CD8-positive, alpha-beta memory T cell (primary cell): ENCODE data around the gene CYBB. TPM values are rescaled to one million over a fixed set of nuclear protein-coding genes. Genes with fewer than 3 reads are reported as not detected.

ENCODE experiments used
- CTCF ChIA-PET: fragments of 350-600 bp; sonication (Branson Sonifier 250); formaldehyde crosslinking; loops from one replicate; lab custom pipeline; 2021; ENCODE audit warnings: antibody characterized with exemption; lab: Charles Lee
- POLR2A ChIA-PET: fragments of 350-600 bp; sonication (Branson Sonifier 250); formaldehyde crosslinking; loops from one replicate; lab custom pipeline; 2021; ENCODE audit warnings: antibody characterized with exemption; lab: Charles Lee
- DNase-seq, 5 donors: peaks; one replicate each; pipeline versions ENCODE4 v3.0.0 to v3.0.0-alpha.2; 2020 to 2022; ENCODE audit warnings: mixed read lengths in 1 of 5
- H3K27ac ChIP-seq: one replicate; pipeline ENCODE4 v1.7.0; 2013; ENCODE audit warnings: low read depth, mild to moderate bottlenecking, low read length, moderate library complexity
- H3K27me3 ChIP-seq: 2 replicates; pipeline ENCODE4 v1.7.0; 2013; ENCODE audit warnings: low read length, mild to moderate bottlenecking; ENCODE audit not compliant: insufficient read depth, poor library complexity, severe bottlenecking
- H3K36me3 ChIP-seq: 2 replicates; pipeline ENCODE4 v1.7.0; 2013; ENCODE audit warnings: mild to moderate bottlenecking, low read length, moderate library complexity; ENCODE audit not compliant: insufficient read depth
- H3K4me1 ChIP-seq: 2 replicates; pipeline ENCODE4 v1.7.0; 2013; ENCODE audit warnings: mild to moderate bottlenecking, low read length, moderate library complexity; ENCODE audit not compliant: insufficient read depth
- H3K4me3 ChIP-seq: 2 replicates; pipeline ENCODE4 v1.7.0; 2013; ENCODE audit warnings: mild to moderate bottlenecking, low read length
- H3K9me3 ChIP-seq: 2 replicates; pipeline ENCODE4 v1.7.0; 2013; ENCODE audit warnings: mild to moderate bottlenecking, low read length
- H3K27ac Mint-ChIP-seq, 8 donors: one replicate each; pipeline ENCODE4 v1.8.0; 2020 to 2021; ENCODE audit warnings: mixed read lengths in 8 of 8, mild to moderate bottlenecking in 6 of 8, inconsistent platforms in 3 of 8, moderate library complexity in 3 of 8
- H3K27me3 Mint-ChIP-seq, 2 donors: one replicate each; pipeline ENCODE4 v1.8.0; 2020 to 2021; ENCODE audit warnings: mixed read lengths in 2 of 2, mild to moderate bottlenecking in 1 of 2, moderate library complexity in 1 of 2
- H3K36me3 Mint-ChIP-seq, 3 donors: one replicate each; pipeline ENCODE4 v1.8.0; 2020 to 2021; ENCODE audit warnings: mixed read lengths in 3 of 3, inconsistent platforms in 1 of 3, mild to moderate bottlenecking in 1 of 3
- H3K4me1 Mint-ChIP-seq, 3 donors: one replicate each; pipeline ENCODE4 v1.8.0; 2020 to 2021; ENCODE audit warnings: mixed read lengths in 3 of 3, inconsistent platforms in 1 of 3, mild to moderate bottlenecking in 1 of 3
- H3K4me3 Mint-ChIP-seq, 7 donors: one replicate each; pipeline ENCODE4 v1.8.0; 2020 to 2021; ENCODE audit warnings: mixed read lengths in 7 of 7, mild to moderate bottlenecking in 6 of 7, moderate library complexity in 4 of 7, inconsistent platforms in 2 of 7
- H3K9me3 Mint-ChIP-seq, 5 donors: one replicate each; pipeline ENCODE4 v1.8.0; 2020 to 2022; ENCODE audit warnings: mixed read lengths in 5 of 5, mild to moderate bottlenecking in 3 of 5, moderate library complexity in 2 of 5, inconsistent platforms in 1 of 5
- polyA plus RNA-seq: library from polyadenylated mRNA; unstranded; fragments of 300-500 nt; fragmentation: Illumina TruSeq; gene quantifications from one replicate; pipeline ENCODE4 v1.2.3, GENCODE V29; 2021
- total RNA-seq, 2 experiments: library from RNA; stranded (reverse); gene quantifications; one replicate each; pipeline ENCODE4 v1.2.3, GENCODE V29; 2021

Gene CYBB
- total and polyA plus RNA-seq, 3 experiments from 2014 or later, result 3.0 to 3.7 TPM; not detected in 1

DNA sequence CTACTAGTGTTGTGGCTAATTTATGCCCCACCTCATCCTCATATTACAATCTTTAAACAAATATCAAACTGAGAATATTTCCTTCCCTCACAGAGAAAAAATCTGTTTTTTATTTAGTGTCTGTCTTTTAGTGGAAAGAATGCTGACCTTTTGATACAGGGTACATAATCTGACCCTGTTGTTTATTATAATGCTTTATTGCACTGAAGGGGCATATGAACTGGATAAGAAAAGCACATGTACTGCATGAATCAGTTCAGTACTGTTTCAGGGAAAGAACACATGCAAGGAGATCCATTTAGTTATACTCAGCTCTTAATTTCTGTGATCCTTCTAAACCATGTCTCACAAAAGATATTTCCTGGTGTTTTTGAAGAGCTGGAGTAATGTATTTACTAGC is 83.0 kb downstream of the CYBB start:
- peaks cover 6 to 10% (median 9%) of the 10 kb centered on the region in 3 donors for H3K4me1 Mint-ChIP-seq
- H3K4me3 Mint-ChIP-seq, result no peak overlapping the region
- no peak overlapping the region for H3K4me3 ChIP-seq
- no peak overlapping the region for H3K27ac Mint-ChIP-seq
- H3K27ac ChIP-seq, result no peak overlapping the region
- H3K4me1 ChIP-seq, result no peaks in the 10 kb centered on the region
- peaks cover 0 to 6% (median 0%) of the 10 kb centered on the region in 3 donors for H3K36me3 Mint-ChIP-seq
- no peaks in the 10 kb centered on the region for H3K9me3 ChIP-seq
- ChIA-PET POLR2A (no interaction called here), CTCF (no interaction called here)
- H3K27me3 Mint-ChIP-seq, result peaks cover 6 to 28% of the 10 kb centered on the region in 2 donors
- H3K27me3 ChIP-seq, result no peaks in the 10 kb centered on the region
- no peaks in the 10 kb centered on the region for H3K36me3 ChIP-seq
- no peak for DNase-seq
- H3K9me3 Mint-ChIP-seq, result peaks cover 0 to 4% (median 0%) of the 10 kb centered on the region in 5 donors

Other genes with a start within 250 kb of the CYBB start
- under 1 TPM; 0.48 to 0.49 TPM for gene LANCL3, start 208.4 kb upstream of the CYBB start, total RNA-seq
- 0.37 TPM for gene LANCL3, start 208.4 kb upstream of the CYBB start, polyA plus RNA-seq
- gene XK, start 94.3 kb upstream of the CYBB start, total RNA-seq, result under 1 TPM; 0.22 to 0.27 TPM
- gene XK, start 94.3 kb upstream of the CYBB start, polyA plus RNA-seq, result not detected
- 10 to 100 TPM; 17.2 to 20.5 TPM for gene DYNLT3, start 67.5 kb downstream of the CYBB start, total RNA-seq
- 44.9 TPM for gene DYNLT3, start 67.5 kb downstream of the CYBB start, polyA plus RNA-seq
- not detected for gene SYTL5, start 226.5 kb downstream of the CYBB start, total RNA-seq
- not detected for gene SYTL5, start 226.5 kb downstream of the CYBB start, polyA plus RNA-seq